ENCODE data around the gene CPXM1.

The CPXM1 gene

GRCh38 chr20:2797136-2797983, 3.1 kb downstream of the CPXM1 start:
- no peaks in the 10 kb centered on the region for H3K36me3 ChIP-seq
- peaks cover 19 to 25% of the 10 kb centered on the region in 2 experiments for H3K4me1 ChIP-seq (ENCODE audit: control insufficient read depth in 1 of 2, insufficient read depth in 1 of 2, low read depth in 1 of 2, low read length in 1 of 2)
- no peak for TF ChIP-seq CTCF (IDR thresholded peaks at IDR 0.05)
- H3K9me3 ChIP-seq = no peaks in the 10 kb centered on the region
- H3K4me3 ChIP-seq (ENCODE audit: low read depth in 1 of 2, low read length in 1 of 2) = no peak overlapping the region
- H3K27ac ChIP-seq = no peak overlapping the region
- H3K27me3 ChIP-seq = peaks cover 41% of the 10 kb centered on the region

GRCh38 chr20:2796011-2796660, 4.3 kb downstream of the CPXM1 start:
- no peaks in the 10 kb centered on the region for H3K9me3 ChIP-seq
- H3K4me1 ChIP-seq (ENCODE audit: control insufficient read depth in 1 of 2, insufficient read depth in 1 of 2, low read depth in 1 of 2, low read length in 1 of 2) = peaks cover 17 to 23% of the 10 kb centered on the region in 2 experiments
- peaks cover 29% of the 10 kb centered on the region for H3K27me3 ChIP-seq
- H3K4me3 ChIP-seq (ENCODE audit: low read depth in 1 of 2, low read length in 1 of 2) = no peak overlapping the region
- H3K36me3 ChIP-seq = no peaks in the 10 kb centered on the region
- no peak overlapping the region for H3K27ac ChIP-seq
- no peak for TF ChIP-seq CTCF (IDR thresholded peaks at IDR 0.05)

GRCh38 chr20:2795451-2795850, 5.0 kb downstream of the CPXM1 start:
- TF ChIP-seq CTCF (IDR thresholded peaks at IDR 0.05) = no peak
- no peak overlapping the region for H3K27ac ChIP-seq
- no peaks in the 10 kb centered on the region for H3K36me3 ChIP-seq
- H3K4me3 ChIP-seq (ENCODE audit: low read depth in 1 of 2, low read length in 1 of 2) = no peak overlapping the region
- peaks cover 10 to 17% of the 10 kb centered on the region in 2 experiments for H3K4me1 ChIP-seq (ENCODE audit: control insufficient read depth in 1 of 2, insufficient read depth in 1 of 2, low read depth in 1 of 2, low read length in 1 of 2)
- H3K9me3 ChIP-seq = no peaks in the 10 kb centered on the region
- peaks cover 22% of the 10 kb centered on the region for H3K27me3 ChIP-seq

GRCh38 chr20:2794866-2795447, 5.5 kb downstream of the CPXM1 start:
- Histone ChIP-seq H3K36me3 (no peaks in the 10 kb centered on the region), H3K27me3 (peaks cover 17% of the 10 kb centered on the region), H3K27ac (no peak overlapping the region), H3K4me1 (ENCODE audit: control insufficient read depth in 1 of 2, insufficient read depth in 1 of 2, low read depth in 1 of 2, low read length in 1 of 2) (peaks cover 5 to 13% of the 10 kb centered on the region in 2 experiments), H3K4me3 (ENCODE audit: low read depth in 1 of 2, low read length in 1 of 2) (no peak overlapping the region), H3K9me3 (no peaks in the 10 kb centered on the region)
- TF ChIP-seq CTCF (IDR thresholded peaks at IDR 0.05) = no peak

- Histone ChIP-seq H3K4me1 (ENCODE audit: control insufficient read depth in 1 of 2, insufficient read depth in 1 of 2, low read depth in 1 of 2, low read length in 1 of 2) (peaks cover 0 to 6% of the 10 kb centered on the region in 2 experiments), H3K27ac (no peak overlapping the region), H3K27me3 (peaks cover 10% of the 10 kb centered on the region), H3K9me3 (no peaks in the 10 kb centered on the region), H3K4me3 (ENCODE audit: low read depth in 1 of 2, low read length in 1 of 2) (no peak overlapping the region), H3K36me3 (no peaks in the 10 kb centered on the region)
- TF ChIP-seq CTCF (IDR thresholded peaks at IDR 0.05) = no peak
Measured at GRCh38 chr20:2794202-2794748, 6.2 kb downstream of the CPXM1 start.
